ENCODE measurements around the gene RPS6KC1.

GRCh38 chr1:213053455-213053854, 2.4 kb downstream of the RPS6KC1 start:
- TF ChIP-seq CTCF (conservative IDR thresholded peaks at IDR 0.05) (no peak), ZFX (IDR thresholded peaks at IDR 0.05) (no peak)

Measured in C4-2B (cell line).